Peyer's patch (tissue), 4 donors: Measurements from ENCODE around the gene CYP39A1.

Source experiments
- CTCF ChIP-seq, 6 experiments: fragments of 450-650 bp in 4 of 6; fragments of 200-600 bp in 2 of 6; sonication (generic) in 1 of 6; IDR thresholded peaks; one replicate each; pipeline ENCODE4 v1.5.1; 2017 to 2019; ENCODE audit warnings: antibody characterized with exemption in 6 of 6, mild to moderate bottlenecking in 3 of 6, moderate library complexity in 1 of 6
- POLR2A ChIP-seq, 2 donors: fragments of 450-650 bp; IDR thresholded peaks; one replicate each; pipeline ENCODE4 v1.5.1; 2017; ENCODE audit warnings: antibody characterized with exemption in 2 of 2, mild to moderate bottlenecking in 2 of 2, moderate library complexity in 2 of 2

- TF ChIP-seq CTCF (IDR thresholded peaks at IDR 0.05) (no peak), POLR2A (IDR thresholded peaks at IDR 0.05) (no peak)
Measured at GRCh38 chr6:46525583-46525982, 127.0 kb downstream of the CYP39A1 start.
